ENCODE data around the gene DHX35. TPM values are rescaled to one million over a fixed set of nuclear protein-coding genes. Genes with fewer than 3 reads are reported as not detected.

DHX35 gene
- total and polyA plus RNA-seq, 2 experiments from 2014 or later = 4.5 to 10.7 TPM

DNA sequence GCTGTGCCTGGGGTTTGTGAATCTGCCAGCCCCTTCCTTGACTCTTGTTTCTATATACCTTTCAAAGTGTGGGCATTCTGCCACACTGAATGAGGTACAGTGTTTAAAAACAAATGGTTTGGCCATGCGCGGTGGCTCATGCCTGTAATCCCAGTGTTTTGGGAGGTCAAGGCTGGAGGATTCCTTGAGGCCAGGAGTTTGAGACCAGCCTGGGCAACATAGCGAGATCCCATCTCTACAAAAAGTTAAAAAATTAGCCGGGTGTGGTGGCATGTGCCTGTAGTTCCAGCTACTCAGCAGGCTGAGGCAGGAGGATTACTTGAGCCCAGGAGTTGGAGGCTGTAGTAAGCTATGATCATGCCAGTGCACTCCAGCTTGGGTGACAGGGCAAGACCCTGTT lies 30.2 kb upstream of the DHX35 start:
- H4K20me1 ChIP-seq (ENCODE audit: insufficient read depth) = no peaks in the 10 kb centered on the region
- 98% methylated on average over 4 of the region's 4 CpGs for WGBS, 2 experiments (ENCODE audit: low coverage in 1 of 2, low lambda C conversion rate in 2 of 2, missing lambda C conversion rate in 2 of 2)
- H3K9me3 ChIP-seq (ENCODE audit: low read depth) = no peaks in the 10 kb centered on the region
- no peaks in the 10 kb centered on the region for H3K27me3 ChIP-seq (replicated peaks; ENCODE audit: insufficient read depth)
- peaks cover 100% of the 10 kb centered on the region for H3K79me2 ChIP-seq (ENCODE audit: insufficient read depth)
- H3K4me3 ChIP-seq = no peak overlapping the region
- no peak overlapping the region for H3K4me2 ChIP-seq (ENCODE audit: unreplicated experiment)
- no peak overlapping the region for H2AFZ ChIP-seq
- H3K4me1 ChIP-seq (ENCODE audit: insufficient read depth) = peaks cover 8% of the 10 kb centered on the region
- DNase-seq = no peak
- no peak overlapping the region for H3K27ac ChIP-seq
- H3K36me3 ChIP-seq (ENCODE audit: low read depth) = no peaks in the 10 kb centered on the region
- in situ Hi-C loops (cut with MboI) = no loop called here
- no peak overlapping the region for H3K9ac ChIP-seq
- H3F3A ChIP-seq (ENCODE audit: insufficient read depth) = no peaks in the 10 kb centered on the region
- no peaks in the 10 kb centered on the region for H3K9me2 ChIP-seq (ENCODE audit: insufficient read depth)
- TF ChIP-seq EZH2phosphoT487 (IDR thresholded peaks at IDR 0.05; ENCODE audit: insufficient read depth, low read depth) (no peak), EZH2 (IDR thresholded peaks at IDR 0.05; ENCODE audit: insufficient read depth, poor library complexity, severe bottlenecking) (no peak)

DNA sequence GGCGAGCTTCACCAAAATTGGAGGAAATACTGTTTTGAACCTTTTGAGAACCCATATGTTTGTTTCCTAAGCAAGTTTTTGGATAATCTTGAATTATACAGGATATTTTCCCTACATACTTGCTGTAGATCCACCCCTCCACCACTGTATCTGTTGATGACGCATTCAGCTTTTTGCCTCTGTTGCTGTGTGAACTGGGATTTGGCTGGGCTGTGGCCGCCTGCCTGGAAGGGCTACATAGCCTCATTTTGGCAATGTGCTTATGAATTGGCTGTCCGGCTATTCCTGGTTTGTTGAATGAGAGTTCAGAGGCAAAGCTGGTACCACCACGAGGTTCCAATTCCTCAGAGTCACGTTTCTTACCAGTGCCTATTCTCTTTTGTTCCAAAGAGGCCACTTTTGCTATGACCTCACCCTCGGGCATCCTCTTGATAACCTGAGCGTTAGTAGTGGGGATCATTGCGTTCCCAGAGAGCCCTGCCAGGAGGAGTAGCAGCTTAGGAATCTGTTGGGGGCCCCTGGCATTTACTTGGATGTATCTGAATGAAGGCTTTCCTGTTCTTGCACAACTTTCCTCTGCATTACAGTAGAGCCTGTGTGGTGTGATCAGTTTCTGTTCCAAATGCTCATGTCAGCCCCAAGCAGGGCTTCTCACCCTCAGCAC lies 29.6 kb upstream of the DHX35 start:
- no peaks in the 10 kb centered on the region for H3K9me2 ChIP-seq (ENCODE audit: insufficient read depth)
- no peaks in the 10 kb centered on the region for H3K27me3 ChIP-seq (replicated peaks; ENCODE audit: insufficient read depth)
- H3K4me1 ChIP-seq (ENCODE audit: insufficient read depth) = peaks cover 8% of the 10 kb centered on the region
- peak overlapping the region; percentile 30; the same call in 1 of the 2 replicates for H2AFZ ChIP-seq
- H3K9ac ChIP-seq = no peak overlapping the region
- H3K4me2 ChIP-seq (ENCODE audit: unreplicated experiment) = no peak overlapping the region
- no peak overlapping the region for H3K4me3 ChIP-seq
- H3F3A ChIP-seq (ENCODE audit: insufficient read depth) = no peaks in the 10 kb centered on the region
- DNase-seq = peak; percentile 32
- no peaks in the 10 kb centered on the region for H4K20me1 ChIP-seq (ENCODE audit: insufficient read depth)
- WGBS, 2 experiments (ENCODE audit: low coverage in 1 of 2, low lambda C conversion rate in 2 of 2, missing lambda C conversion rate in 2 of 2) = 89 to 91% methylated on average over 9 of the region's 9 CpGs
- TF ChIP-seq EZH2 (IDR thresholded peaks at IDR 0.05; ENCODE audit: insufficient read depth, poor library complexity, severe bottlenecking) = no peak
- TF ChIP-seq EZH2phosphoT487 (IDR thresholded peaks at IDR 0.05; ENCODE audit: insufficient read depth, low read depth) = no peak
- H3K36me3 ChIP-seq (ENCODE audit: low read depth) = no peaks in the 10 kb centered on the region
- H3K79me2 ChIP-seq (ENCODE audit: insufficient read depth) = peaks cover 100% of the 10 kb centered on the region
- H3K9me3 ChIP-seq (ENCODE audit: low read depth) = no peaks in the 10 kb centered on the region
- in situ Hi-C loops (cut with MboI) = no loop called here
- H3K27ac ChIP-seq = no peak overlapping the region

DNA sequence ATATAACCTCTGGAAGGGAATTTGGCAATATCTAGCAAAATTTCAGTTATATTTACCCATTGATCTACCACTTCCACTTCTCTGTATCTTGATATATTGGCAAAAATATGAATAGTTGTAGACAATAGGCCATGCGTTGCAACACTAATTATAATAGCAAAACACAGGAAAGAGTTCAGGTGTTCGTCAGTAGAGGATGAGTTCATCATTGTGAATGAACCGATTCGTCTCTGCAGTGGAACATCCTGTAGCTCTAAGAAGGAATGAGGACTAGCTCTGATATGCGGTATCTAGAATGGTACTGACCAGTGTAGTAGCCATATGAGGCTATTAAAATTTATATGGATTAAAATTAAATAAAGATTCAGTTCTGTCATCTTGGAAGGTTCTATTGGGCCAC lies 27.6 kb upstream of the DHX35 start:
- H3K9me3 ChIP-seq (ENCODE audit: low read depth) = no peaks in the 10 kb centered on the region
- H3K4me1 ChIP-seq (ENCODE audit: insufficient read depth) = peaks cover 8% of the 10 kb centered on the region
- no peaks in the 10 kb centered on the region for H3K36me3 ChIP-seq (ENCODE audit: low read depth)
- H3K4me3 ChIP-seq = no peak overlapping the region
- H3K79me2 ChIP-seq (ENCODE audit: insufficient read depth) = peaks cover 99% of the 10 kb centered on the region
- H3F3A ChIP-seq (ENCODE audit: insufficient read depth) = no peaks in the 10 kb centered on the region
- in situ Hi-C loops (cut with MboI) = no loop called here
- 93% methylated on average over 5 of the region's 5 CpGs for WGBS, 2 experiments (ENCODE audit: low coverage in 1 of 2, low lambda C conversion rate in 2 of 2, missing lambda C conversion rate in 2 of 2)
- H3K9me2 ChIP-seq (ENCODE audit: insufficient read depth) = no peaks in the 10 kb centered on the region
- no peak overlapping the region for H3K27ac ChIP-seq
- H3K27me3 ChIP-seq (replicated peaks; ENCODE audit: insufficient read depth) = no peaks in the 10 kb centered on the region
- H3K9ac ChIP-seq = no peak overlapping the region
- TF ChIP-seq EZH2 (IDR thresholded peaks at IDR 0.05; ENCODE audit: insufficient read depth, poor library complexity, severe bottlenecking) (no peak), EZH2phosphoT487 (IDR thresholded peaks at IDR 0.05; ENCODE audit: insufficient read depth, low read depth) (no peak)
- no peak overlapping the region for H2AFZ ChIP-seq
- no peaks in the 10 kb centered on the region for H4K20me1 ChIP-seq (ENCODE audit: insufficient read depth)
- H3K4me2 ChIP-seq (ENCODE audit: unreplicated experiment) = no peak overlapping the region
- no peak for DNase-seq

DNA sequence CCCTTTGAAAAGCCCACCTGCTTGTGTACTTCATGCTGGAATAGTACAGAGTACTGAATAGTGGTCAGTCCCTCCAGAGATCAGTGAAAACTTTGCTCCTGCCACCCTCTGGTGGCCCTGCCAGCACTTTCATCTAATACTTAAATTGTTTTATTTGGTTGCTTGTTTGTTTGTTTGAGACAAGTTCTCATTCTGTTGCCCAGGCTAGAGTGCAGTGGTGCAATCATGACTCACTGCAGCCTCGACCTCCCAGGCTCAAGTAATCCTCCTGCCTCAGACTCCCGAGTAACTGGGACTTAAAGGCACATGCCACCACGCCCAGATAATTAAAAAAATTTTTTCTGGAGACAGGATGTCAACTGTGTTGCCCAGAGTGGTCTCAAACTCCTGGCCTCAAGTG lies 26.9 kb upstream of the DHX35 start:
- WGBS, 2 experiments (ENCODE audit: low coverage in 1 of 2, low lambda C conversion rate in 2 of 2, missing lambda C conversion rate in 2 of 2) = 51 to 62% methylated on average over 3 of the region's 3 CpGs
- in situ Hi-C loops (cut with MboI) = no loop called here
- no peak for TF ChIP-seq EZH2phosphoT487 (IDR thresholded peaks at IDR 0.05; ENCODE audit: insufficient read depth, low read depth)
- no peak for TF ChIP-seq EZH2 (IDR thresholded peaks at IDR 0.05; ENCODE audit: insufficient read depth, poor library complexity, severe bottlenecking)
- DNase-seq = peak; percentile 30
- Histone ChIP-seq H3K4me3 (no peak overlapping the region), H3K27ac (no peak overlapping the region), H3K27me3 (replicated peaks; ENCODE audit: insufficient read depth) (no peaks in the 10 kb centered on the region), H3K9ac (no peak overlapping the region), H3K36me3 (ENCODE audit: low read depth) (no peaks in the 10 kb centered on the region), H3K9me2 (ENCODE audit: insufficient read depth) (no peaks in the 10 kb centered on the region), H3K79me2 (ENCODE audit: insufficient read depth) (peaks cover 99% of the 10 kb centered on the region), H3F3A (ENCODE audit: insufficient read depth) (no peaks in the 10 kb centered on the region), H3K9me3 (ENCODE audit: low read depth) (no peaks in the 10 kb centered on the region), H3K4me2 (ENCODE audit: unreplicated experiment) (no peak overlapping the region), H3K4me1 (ENCODE audit: insufficient read depth) (peaks cover 8% of the 10 kb centered on the region), H4K20me1 (ENCODE audit: insufficient read depth) (no peaks in the 10 kb centered on the region), H2AFZ (no peak overlapping the region)

Measured in GM23248 (cell line).